HEK293 (cell line): ENCODE results near the gene PRSS8.

Experiments
- BCL11A ChIP-seq: fragments of 450-650 bp; formaldehyde crosslinking; IDR thresholded peaks from 2 replicates; pipeline ENCODE4 v1.5.1; 2016; ENCODE audit warnings: low read depth, missing biosample characterization, missing genetic modification characterization
- PRDM4 ChIP-seq: fragments of 450-650 bp; formaldehyde crosslinking; IDR thresholded peaks from 2 replicates; pipeline ENCODE4 v1.5.1; 2017; ENCODE audit warnings: missing biosample characterization, missing genetic modification characterization
- TF ChIP-seq, protein P1 (sequence below): fragments of 450-650 bp; formaldehyde crosslinking; IDR thresholded peaks from 2 replicates; pipeline ENCODE4 v1.5.1; 2016; ENCODE audit warnings: missing biosample characterization, missing genetic modification characterization

GRCh38 chr16:31179747-31180459 lies 44.4 kb upstream of the PRSS8 start, which contains the start of gene FUS:
- TF ChIP-seq, protein P1, sequence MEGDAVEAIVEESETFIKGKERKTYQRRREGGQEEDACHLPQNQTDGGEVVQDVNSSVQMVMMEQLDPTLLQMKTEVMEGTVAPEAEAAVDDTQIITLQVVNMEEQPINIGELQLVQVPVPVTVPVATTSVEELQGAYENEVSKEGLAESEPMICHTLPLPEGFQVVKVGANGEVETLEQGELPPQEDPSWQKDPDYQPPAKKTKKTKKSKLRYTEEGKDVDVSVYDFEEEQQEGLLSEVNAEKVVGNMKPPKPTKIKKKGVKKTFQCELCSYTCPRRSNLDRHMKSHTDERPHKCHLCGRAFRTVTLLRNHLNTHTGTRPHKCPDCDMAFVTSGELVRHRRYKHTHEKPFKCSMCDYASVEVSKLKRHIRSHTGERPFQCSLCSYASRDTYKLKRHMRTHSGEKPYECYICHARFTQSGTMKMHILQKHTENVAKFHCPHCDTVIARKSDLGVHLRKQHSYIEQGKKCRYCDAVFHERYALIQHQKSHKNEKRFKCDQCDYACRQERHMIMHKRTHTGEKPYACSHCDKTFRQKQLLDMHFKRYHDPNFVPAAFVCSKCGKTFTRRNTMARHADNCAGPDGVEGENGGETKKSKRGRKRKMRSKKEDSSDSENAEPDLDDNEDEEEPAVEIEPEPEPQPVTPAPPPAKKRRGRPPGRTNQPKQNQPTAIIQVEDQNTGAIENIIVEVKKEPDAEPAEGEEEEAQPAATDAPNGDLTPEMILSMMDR = peak; percentile 72; the same call in 1 of the 2 replicates
- TF ChIP-seq PRDM4 (tag by site-specific recombination) (peak; percentile 31; the same call in 1 of the 2 replicates), BCL11A (tag by site-specific recombination) (no peak)
